Measurements from ENCODE around the gene PLXND1.

Gene PLXND1

DNA sequence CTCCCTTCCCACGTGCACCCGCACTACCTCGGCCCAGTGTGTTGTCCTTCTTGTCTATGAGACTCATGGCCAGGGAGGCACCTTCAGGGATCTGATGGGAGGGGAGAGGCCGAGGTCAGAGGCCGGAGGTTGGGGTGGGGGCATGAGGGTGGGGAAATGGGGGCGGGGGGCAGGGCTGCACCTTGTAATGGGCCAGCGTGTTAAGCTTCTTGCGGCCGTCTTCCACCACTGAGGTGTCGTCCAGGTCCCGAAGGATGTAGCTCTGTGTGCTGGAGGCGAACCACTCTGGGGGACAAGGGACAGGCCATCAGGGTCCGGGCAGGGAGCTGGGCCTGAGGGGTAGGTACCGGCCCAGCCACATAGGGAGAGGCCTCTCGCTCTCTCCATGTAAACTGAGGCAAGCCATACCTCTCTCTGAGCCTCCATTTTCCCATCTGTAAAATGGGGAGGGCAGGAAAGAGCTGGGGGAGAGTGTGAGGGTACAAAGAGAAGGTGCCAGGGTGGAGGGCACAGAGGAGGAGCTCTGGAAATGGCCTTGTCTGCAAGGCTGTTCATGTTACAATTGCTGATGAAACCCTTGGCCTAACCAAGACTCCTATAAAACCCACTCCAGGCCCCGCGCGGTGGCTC lies 44.7 kb downstream of the PLXND1 start:
- TF ChIP-seq, protein P1, sequence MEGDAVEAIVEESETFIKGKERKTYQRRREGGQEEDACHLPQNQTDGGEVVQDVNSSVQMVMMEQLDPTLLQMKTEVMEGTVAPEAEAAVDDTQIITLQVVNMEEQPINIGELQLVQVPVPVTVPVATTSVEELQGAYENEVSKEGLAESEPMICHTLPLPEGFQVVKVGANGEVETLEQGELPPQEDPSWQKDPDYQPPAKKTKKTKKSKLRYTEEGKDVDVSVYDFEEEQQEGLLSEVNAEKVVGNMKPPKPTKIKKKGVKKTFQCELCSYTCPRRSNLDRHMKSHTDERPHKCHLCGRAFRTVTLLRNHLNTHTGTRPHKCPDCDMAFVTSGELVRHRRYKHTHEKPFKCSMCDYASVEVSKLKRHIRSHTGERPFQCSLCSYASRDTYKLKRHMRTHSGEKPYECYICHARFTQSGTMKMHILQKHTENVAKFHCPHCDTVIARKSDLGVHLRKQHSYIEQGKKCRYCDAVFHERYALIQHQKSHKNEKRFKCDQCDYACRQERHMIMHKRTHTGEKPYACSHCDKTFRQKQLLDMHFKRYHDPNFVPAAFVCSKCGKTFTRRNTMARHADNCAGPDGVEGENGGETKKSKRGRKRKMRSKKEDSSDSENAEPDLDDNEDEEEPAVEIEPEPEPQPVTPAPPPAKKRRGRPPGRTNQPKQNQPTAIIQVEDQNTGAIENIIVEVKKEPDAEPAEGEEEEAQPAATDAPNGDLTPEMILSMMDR (IDR thresholded peaks at IDR 0.05; ENCODE audit: extremely low read depth, insufficient read depth, missing control alignments), result no peak

DNA sequence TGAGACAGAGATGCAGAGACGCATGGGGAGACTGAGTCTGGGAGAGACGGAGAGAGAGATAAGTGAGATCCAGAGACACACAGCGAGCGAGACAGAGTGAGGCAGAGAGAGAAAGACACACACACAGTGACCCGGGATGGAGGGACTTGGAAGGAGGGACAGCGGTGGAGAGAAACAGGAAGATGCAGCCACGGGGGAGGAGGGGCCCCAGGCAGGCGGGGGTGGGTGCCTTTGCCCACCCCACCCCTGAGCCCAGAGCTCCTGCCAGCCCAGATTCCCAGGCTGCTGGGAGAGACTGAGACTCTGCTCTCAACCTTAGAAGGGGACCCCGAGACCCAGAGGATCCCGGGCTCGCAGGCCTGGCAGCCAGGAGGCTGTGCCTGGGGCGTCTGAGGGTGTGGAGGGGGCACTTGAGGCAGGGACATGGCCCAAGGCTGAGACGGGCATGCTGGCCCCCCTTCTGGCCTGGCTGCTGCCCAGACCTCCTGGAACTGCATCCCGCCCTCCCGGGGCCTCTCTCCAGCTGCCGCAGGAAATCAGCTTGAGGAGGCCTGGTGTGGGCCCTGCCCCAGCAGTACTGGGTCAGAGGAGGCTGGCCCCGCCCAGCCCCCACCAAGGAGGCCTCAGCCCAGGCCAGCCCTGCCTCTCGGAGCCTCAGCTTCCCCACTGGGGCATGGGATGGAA lies 45.4 kb downstream of the PLXND1 start:
- TF ChIP-seq, protein P1 (IDR thresholded peaks at IDR 0.05; ENCODE audit: extremely low read depth, insufficient read depth, missing control alignments), result no peak
- no peak for DNase-seq (ENCODE audit: low spot score)
- in situ Hi-C loops (cut with MboI; ENCODE audit: low pct_unique_long_range_greater_than_20kb, low sequenced_read_pairs, unreplicated experiment), result no loop called here

More for the DNA sequence above, 44.7 kb downstream of the PLXND1 start:
- in situ Hi-C loops (cut with MboI; ENCODE audit: low pct_unique_long_range_greater_than_20kb, low sequenced_read_pairs, unreplicated experiment), result no loop called here
- no peak for DNase-seq (ENCODE audit: low spot score)

DNA sequence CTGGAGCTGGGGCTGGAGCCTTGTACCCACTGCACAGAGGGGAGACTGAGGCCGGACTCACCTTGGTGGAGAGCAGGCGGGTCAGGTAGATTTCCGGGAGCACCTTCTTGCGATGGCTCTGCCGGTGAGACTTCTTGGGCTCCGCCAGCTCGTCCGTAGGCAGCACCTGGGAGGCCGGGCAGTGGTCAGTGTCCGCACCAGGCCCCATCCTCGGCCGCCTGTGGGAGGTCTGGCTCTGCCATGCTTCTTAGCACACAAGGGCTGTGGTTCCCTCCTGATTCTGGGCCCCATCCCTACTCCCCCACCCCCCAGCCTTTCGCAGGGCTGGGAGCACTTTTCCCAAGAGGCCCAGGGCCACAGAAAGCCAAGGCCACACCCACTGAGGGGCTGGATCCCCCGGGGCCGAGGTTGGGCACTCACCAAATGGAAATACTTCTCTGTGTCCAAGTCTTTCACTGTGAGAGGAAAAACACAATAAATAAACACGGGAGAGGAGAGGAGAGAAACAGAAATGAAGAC lies 46.1 kb downstream of the PLXND1 start:
- TF ChIP-seq, protein P1 (IDR thresholded peaks at IDR 0.05; ENCODE audit: extremely low read depth, insufficient read depth, missing control alignments), result no peak
- in situ Hi-C loops (cut with MboI; ENCODE audit: low pct_unique_long_range_greater_than_20kb, low sequenced_read_pairs, unreplicated experiment), result no loop called here
- DNase-seq (ENCODE audit: low spot score), result no peak

DNA sequence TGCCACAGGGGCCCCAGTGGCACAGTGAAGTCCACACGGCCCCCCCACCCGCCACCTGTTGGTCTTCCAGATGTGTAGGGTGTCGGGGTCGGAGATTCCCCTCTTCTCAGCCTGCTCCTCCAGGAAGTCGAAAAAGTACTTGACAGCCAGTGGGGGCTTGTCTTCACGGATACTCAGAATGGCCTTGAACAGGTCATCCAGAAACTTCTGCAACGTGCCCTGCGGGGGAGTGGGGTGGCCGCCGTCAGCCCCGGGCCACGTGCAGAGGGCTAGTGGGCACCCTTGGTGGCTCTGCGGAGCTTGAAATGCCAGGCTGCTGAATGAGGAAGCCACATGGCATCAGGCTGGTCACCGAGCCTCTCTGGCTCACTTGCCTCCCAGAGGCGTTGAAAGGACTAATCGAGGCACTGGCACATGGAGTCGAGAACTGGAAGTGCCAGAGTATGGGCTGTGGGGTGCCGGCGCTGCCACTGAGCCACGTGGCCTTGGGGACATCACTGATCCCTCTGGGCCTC lies 46.9 kb downstream of the PLXND1 start:
- no peak for DNase-seq (ENCODE audit: low spot score)
- in situ Hi-C loops (cut with MboI; ENCODE audit: low pct_unique_long_range_greater_than_20kb, low sequenced_read_pairs, unreplicated experiment), result no loop called here
- TF ChIP-seq, protein P1 (IDR thresholded peaks at IDR 0.05; ENCODE audit: extremely low read depth, insufficient read depth, missing control alignments), result no peak

DNA sequence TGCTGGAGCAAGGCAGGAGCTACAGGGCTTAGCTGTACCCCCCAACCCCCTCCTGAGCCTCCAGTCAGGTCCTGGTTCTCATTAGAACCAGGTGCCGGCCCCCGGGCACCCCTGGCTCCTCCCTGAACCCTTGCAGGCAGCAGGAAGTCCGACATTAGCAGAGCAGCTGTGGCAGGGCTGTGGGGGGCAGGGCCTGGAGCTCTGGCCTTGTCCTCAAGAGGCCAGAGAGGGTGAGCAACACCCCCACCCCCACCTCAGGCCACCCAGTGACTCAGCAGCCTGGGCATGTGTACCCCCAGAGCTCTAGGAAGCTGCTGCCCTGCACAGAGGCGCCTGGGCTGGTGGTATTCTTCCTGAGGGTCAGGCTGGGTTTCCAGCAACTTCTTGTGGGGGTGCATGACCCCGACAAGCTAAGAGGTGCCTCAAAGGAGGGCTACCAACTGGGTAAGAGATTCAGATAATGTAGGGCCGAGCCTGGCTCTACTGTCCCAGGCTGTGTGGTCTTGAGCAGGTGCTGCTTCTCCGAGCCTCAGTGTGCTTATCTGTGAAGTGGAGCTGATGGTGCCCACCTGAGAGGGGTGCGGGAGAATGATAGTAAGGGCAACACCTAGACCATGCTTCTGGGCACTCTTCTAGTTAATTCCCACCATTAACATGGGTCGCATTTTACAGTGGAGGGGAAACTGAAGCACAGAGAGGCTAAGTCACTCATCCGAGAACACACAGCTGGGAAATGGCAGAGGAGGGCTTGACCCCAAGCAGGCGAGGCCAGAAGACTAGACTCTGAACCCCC lies 47.5 kb downstream of the PLXND1 start:
- in situ Hi-C loops (cut with MboI; ENCODE audit: low pct_unique_long_range_greater_than_20kb, low sequenced_read_pairs, unreplicated experiment), result no loop called here
- DNase-seq (ENCODE audit: low spot score), result no peak
- TF ChIP-seq, protein P1 (IDR thresholded peaks at IDR 0.05; ENCODE audit: extremely low read depth, insufficient read depth, missing control alignments), result no peak

DNA sequence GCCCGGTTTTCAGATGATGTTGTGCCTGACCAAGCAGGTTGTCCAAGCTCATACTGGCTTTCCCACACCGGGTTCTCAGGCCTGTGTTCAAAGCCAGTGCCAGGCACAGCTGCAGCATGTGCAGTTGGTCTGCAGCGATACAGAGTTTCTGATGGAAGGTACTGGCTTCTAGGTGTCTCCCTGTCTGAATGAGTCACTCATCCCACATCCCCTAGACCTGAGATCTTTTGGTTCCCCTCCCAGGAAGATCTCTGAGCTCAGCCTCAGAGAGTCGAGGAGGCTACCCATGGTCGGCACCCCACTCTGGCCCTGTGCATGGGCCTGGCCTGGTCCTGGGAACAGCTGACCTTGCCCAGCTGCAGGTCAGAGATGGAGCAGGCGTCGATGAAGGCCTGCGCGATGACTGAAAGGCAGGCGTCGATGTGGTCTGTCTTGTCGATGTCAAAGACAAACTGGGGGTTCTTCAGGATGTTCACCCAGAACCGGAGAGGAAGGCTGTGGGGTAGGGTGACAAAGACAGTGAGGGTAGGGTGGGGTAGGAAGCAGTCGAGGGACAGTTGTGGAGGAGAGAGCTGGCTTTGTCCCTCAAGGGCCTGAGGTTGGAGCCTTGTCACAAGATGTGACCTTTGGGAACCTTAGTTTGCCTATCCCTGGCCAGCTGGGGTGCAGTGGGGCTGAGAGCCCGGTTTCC lies 48.2 kb downstream of the PLXND1 start:
- TF ChIP-seq, protein P1 (IDR thresholded peaks at IDR 0.05; ENCODE audit: extremely low read depth, insufficient read depth, missing control alignments), result no peak
- DNase-seq (ENCODE audit: low spot score), result no peak
- in situ Hi-C loops (cut with MboI; ENCODE audit: low pct_unique_long_range_greater_than_20kb, low sequenced_read_pairs, unreplicated experiment), result no loop called here

All from GM13977 (cell line).